C1 segment of cervical spinal cord (tissue), 14 donors: Measurements from ENCODE around the gene TRIM71.
"Not testable (repeated sequence)": the region's sequence is repeated elsewhere in the genome, so short reads cannot be mapped to it uniquely, and the experiment has no call there.

ENCODE experiments used
- DNase-seq, 14 donors: peaks; one replicate each; lab custom pipeline; 2025; lab: John Stamatoyannopoulos, UW

TRIM71 gene

GRCh38 chr3:32890420-32891276 is 72.9 kb downstream of the TRIM71 start:
- DNase-seq: no peak

- no peak for DNase-seq
These were observed 73.6 kb downstream of the TRIM71 start for GRCh38 chr3:32891365-32891764.

- DNase-seq: no peak
These were observed 75.1 kb downstream of the TRIM71 start for GRCh38 chr3:32892625-32893598.

GRCh38 chr3:32894977-32895376 is 77.2 kb downstream of the TRIM71 start:
- DNase-seq: no peak

GRCh38 chr3:32895701-32896100 is 77.9 kb downstream of the TRIM71 start:
- DNase-seq: no peak

- no peak for DNase-seq
These were observed 78.3 kb downstream of the TRIM71 start for GRCh38 chr3:32896143-32896542.

GRCh38 chr3:32897001-32897601 is 79.3 kb downstream of the TRIM71 start:
- DNase-seq: no peak

- DNase-seq: no peak
These were observed 80.3 kb downstream of the TRIM71 start for GRCh38 chr3:32897981-32898623.

GRCh38 chr3:32899265-32899664 is 81.5 kb downstream of the TRIM71 start:
- DNase-seq: no peak

- DNase-seq: no peak
These were observed 83.5 kb downstream of the TRIM71 start for GRCh38 chr3:32901005-32901932.

- DNase-seq: not testable (repeated sequence)
These were observed 85.1 kb downstream of the TRIM71 start for GRCh38 chr3:32902887-32903371.

GRCh38 chr3:32903953-32904352 is 86.2 kb downstream of the TRIM71 start:
- DNase-seq: no peak

GRCh38 chr3:32909999-32910398 is 92.2 kb downstream of the TRIM71 start:
- DNase-seq: no peak

- no peak for DNase-seq
These were observed 93.2 kb downstream of the TRIM71 start for GRCh38 chr3:32910954-32911353.

GRCh38 chr3:32912046-32912445 is 94.2 kb downstream of the TRIM71 start:
- DNase-seq: no peak

- no peak for DNase-seq
These were observed 96.1 kb downstream of the TRIM71 start for GRCh38 chr3:32913790-32914446.

GRCh38 chr3:32919920-32920319 is 102.1 kb downstream of the TRIM71 start:
- no peak for DNase-seq

GRCh38 chr3:32922078-32922477 is 104.3 kb downstream of the TRIM71 start:
- DNase-seq: no peak

GRCh38 chr3:32930161-32930560 is 112.4 kb downstream of the TRIM71 start:
- no peak for DNase-seq

GRCh38 chr3:32931273-32931672 is 113.5 kb downstream of the TRIM71 start:
- DNase-seq: not testable (repeated sequence)
